NCI-H226 (cell line): ENCODE data around the gene PGC.

Experiments
- DNase-seq: peaks from one replicate; pipeline ENCODE4 v3.0.0-alpha.2; 2015

PGC gene

GRCh38 chr6:41728073-41728936 lies 18.9 kb downstream of the PGC start:
- no peak for DNase-seq

GRCh38 chr6:41727705-41728072 lies 19.5 kb downstream of the PGC start:
- DNase-seq = no peak

GRCh38 chr6:41726876-41727275 lies 20.3 kb downstream of the PGC start:
- no peak for DNase-seq

GRCh38 chr6:41724586-41725501 lies 22.4 kb downstream of the PGC start:
- no peak for DNase-seq

- no peak for DNase-seq
Measured at GRCh38 chr6:41724228-41724580, 23.0 kb downstream of the PGC start.

- peak; percentile 90 for DNase-seq
Measured at GRCh38 chr6:41723530-41724227, 23.5 kb downstream of the PGC start.

- DNase-seq = no peak
Measured at GRCh38 chr6:41722969-41723529, 24.1 kb downstream of the PGC start.

GRCh38 chr6:41721414-41721813 lies 25.8 kb downstream of the PGC start:
- no peak for DNase-seq

- no peak for DNase-seq
Measured at GRCh38 chr6:41720783-41721182, 26.4 kb downstream of the PGC start.

GRCh38 chr6:41720262-41720620 lies 27.0 kb downstream of the PGC start:
- no peak for DNase-seq

- no peak for DNase-seq
Measured at GRCh38 chr6:41719436-41720261, 27.5 kb downstream of the PGC start.

- no peak for DNase-seq
Measured at GRCh38 chr6:41718828-41719227, 28.4 kb downstream of the PGC start.

GRCh38 chr6:41717392-41717736 lies 29.8 kb downstream of the PGC start:
- DNase-seq = no peak

- no peak for DNase-seq
Measured at GRCh38 chr6:41716516-41717391, 30.4 kb downstream of the PGC start.

GRCh38 chr6:41715795-41716515 lies 31.2 kb downstream of the PGC start:
- no peak for DNase-seq

- DNase-seq = no peak
Measured at GRCh38 chr6:41714556-41715273, 32.5 kb downstream of the PGC start.

- DNase-seq = no peak
Measured at GRCh38 chr6:41713650-41714291, 33.4 kb downstream of the PGC start.

GRCh38 chr6:41713159-41713649 lies 34.0 kb downstream of the PGC start:
- DNase-seq = peak; percentile 88

GRCh38 chr6:41712651-41713103 lies 34.5 kb downstream of the PGC start:
- DNase-seq = no peak
